HL-60 (cell line): ENCODE results near the gene AMER2.

Experiments
- DNase-seq, 2 experiments: peaks; one replicate each; pipeline ENCODE4 v3.0.0-alpha.2; 2010 to 2020; ENCODE audit warnings: low read depth in 1 of 2, low spot score in 1 of 2
- H3K27ac ChIP-seq: fragments of 250-450 bp; sonication (Bioruptor Pico); replicated peaks from 2 replicates; pipeline ENCODE4 v1.5.1; 2020; ENCODE audit warnings: mild to moderate bottlenecking, moderate library complexity
- H3K27me3 ChIP-seq: fragments of 250-450 bp; sonication (Bioruptor Pico); 2 replicates; pipeline ENCODE4 v1.5.1; 2021; ENCODE audit warnings: mild to moderate bottlenecking, moderate library complexity; ENCODE audit not compliant: insufficient read depth, poor library complexity, severe bottlenecking
- H3K4me3 ChIP-seq: replicated peaks from 2 replicates; pipeline ENCODE4 v1.5.1; 2011; ENCODE audit warnings: mild to moderate bottlenecking, control low read depth, low read length; ENCODE audit not compliant: insufficient read depth
- CTCF ChIP-seq: IDR thresholded peaks from one replicate; pipeline ENCODE4 v1.5.1; 2011; ENCODE audit warnings: low read length, control low read depth, inconsistent platforms; ENCODE audit not compliant: insufficient read depth
- GABPA ChIP-seq: IDR thresholded peaks from 2 replicates; pipeline ENCODE4 v1.6.1; 2012; ENCODE audit warnings: low read depth
- POLR2AphosphoS5 ChIP-seq: IDR thresholded peaks from 2 replicates; pipeline ENCODE4 v1.6.1; 2012; ENCODE audit warnings: low read depth
- REST ChIP-seq: IDR thresholded peaks from 2 replicates; pipeline ENCODE4 v1.6.1; 2012; ENCODE audit warnings: low read depth; ENCODE audit not compliant: insufficient replicate concordance
- SPI1 ChIP-seq: IDR thresholded peaks from 2 replicates; pipeline ENCODE4 v1.6.1; 2012; ENCODE audit warnings: low read depth, mild to moderate bottlenecking, borderline replicate concordance

AMER2 gene

DNA sequence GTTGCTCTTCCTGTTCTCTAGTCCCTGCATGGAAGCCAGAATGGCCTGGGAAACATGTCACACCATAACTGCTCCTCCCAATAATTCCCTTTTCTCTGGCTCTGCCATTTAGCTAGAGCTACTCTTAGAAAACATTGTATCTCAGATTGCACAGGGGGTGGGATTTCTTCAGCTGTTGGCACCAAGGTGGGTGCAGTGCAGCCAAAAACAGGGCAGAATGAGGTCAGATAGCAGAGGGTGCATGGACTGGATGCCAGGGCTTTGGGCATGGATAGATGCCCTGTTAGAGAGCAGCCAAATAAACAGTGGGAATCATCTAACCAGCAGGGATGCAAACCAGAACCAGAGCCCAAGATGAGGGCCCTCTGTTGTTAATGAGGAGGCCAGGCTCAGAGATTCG is 4.9 kb upstream of the AMER2 start:
- H3K27me3 ChIP-seq = peaks cover 25% of the 10 kb centered on the region
- no peak for TF ChIP-seq REST
- TF ChIP-seq POLR2AphosphoS5 = no peak
- no peak for TF ChIP-seq CTCF
- no peak overlapping the region for H3K4me3 ChIP-seq
- DNase-seq = no peak
- H3K27ac ChIP-seq = no peak overlapping the region

GRCh38 chr13:25175431-25175830 is 3.3 kb upstream of the AMER2 start:
- no peak for DNase-seq
- no peak overlapping the region for H3K4me3 ChIP-seq
- H3K27ac ChIP-seq = no peak overlapping the region
- TF ChIP-seq GABPA (no peak), SPI1 (no peak), CTCF (no peak), REST (no peak), POLR2AphosphoS5 (no peak)
- peaks cover 33% of the 10 kb centered on the region for H3K27me3 ChIP-seq

GRCh38 chr13:25175026-25175425 is 2.9 kb upstream of the AMER2 start:
- peaks cover 33% of the 10 kb centered on the region for H3K27me3 ChIP-seq
- no peak overlapping the region for H3K4me3 ChIP-seq
- no peak for TF ChIP-seq REST
- no peak for TF ChIP-seq POLR2AphosphoS5
- no peak for TF ChIP-seq GABPA
- no peak for TF ChIP-seq CTCF
- no peak for TF ChIP-seq SPI1
- no peak for DNase-seq
- no peak overlapping the region for H3K27ac ChIP-seq
